ENCODE results near the gene CTSW. TPM values are rescaled to one million over a fixed set of nuclear protein-coding genes. Genes with fewer than 3 reads are reported as not detected.

The CTSW gene
- total RNA-seq, 2 donors from 2014 or later, result 0.99 to 2.7 TPM

Other genes starting within 250 kb of the CTSW start
- gene SIPA1, start 241.7 kb upstream of the CTSW start, total RNA-seq, result 10 to 100 TPM; 31.7 to 33.0 TPM
- gene RELA, start 216.9 kb upstream of the CTSW start, total RNA-seq, result 10 to 100 TPM; 36.1 to 56.2 TPM
- 10 to 100 TPM; 46.6 to 47.3 TPM for gene KAT5, start 167.6 kb upstream of the CTSW start, total RNA-seq
- gene RNASEH2C, start 159.0 kb upstream of the CTSW start, total RNA-seq, result 10 to 100 TPM; 61.1 to 64.7 TPM
- gene AP5B1, start 98.9 kb upstream of the CTSW start, total RNA-seq, result 10 to 100 TPM in 1 of 2 donors, 1 to 10 TPM in 1; 9.2 to 15.0 TPM
- not detected for gene OVOL1, start 92.8 kb upstream of the CTSW start, total RNA-seq
- gene SNX32, start 45.9 kb upstream of the CTSW start, total RNA-seq, result not detected
- gene CFL1, start 21.7 kb upstream of the CTSW start, total RNA-seq, result 100 to 1,000 TPM; 439 to 554 TPM
- 10 to 100 TPM; 36.1 to 37.6 TPM for gene MUS81, start 19.4 kb upstream of the CTSW start, total RNA-seq
- gene EFEMP2, start 7.0 kb upstream of the CTSW start, total RNA-seq, result 100 to 1,000 TPM in 1 of 2 donors, 10 to 100 TPM in 1; 98.0 to 103 TPM
- 10 to 100 TPM; 37.8 to 44.3 TPM for gene FIBP, start 8.6 kb downstream of the CTSW start, total RNA-seq
- gene CCDC85B, start 10.8 kb downstream of the CTSW start, total RNA-seq, result 10 to 100 TPM; 45.8 to 63.5 TPM
- 10 to 100 TPM in 1 of 2 donors, 1 to 10 TPM in 1; 1.3 to 11.1 TPM for gene FOSL1, start 20.6 kb downstream of the CTSW start, total RNA-seq
- gene C11orf68, start 39.2 kb downstream of the CTSW start, total RNA-seq, result 10 to 100 TPM; 29.9 to 31.8 TPM
- 10 to 100 TPM; 80.6 to 86.8 TPM for gene DRAP1, start 39.6 kb downstream of the CTSW start, total RNA-seq
- not detected for gene TSGA10IP, start 65.6 kb downstream of the CTSW start, total RNA-seq
- gene SART1, start 81.9 kb downstream of the CTSW start, total RNA-seq, result 10 to 100 TPM; 31.2 to 31.6 TPM
- gene EIF1AD, start 122.3 kb downstream of the CTSW start, total RNA-seq, result 10 to 100 TPM; 20.7 to 25.1 TPM
- 100 to 1,000 TPM; 186 to 209 TPM for gene BANF1, start 122.7 kb downstream of the CTSW start, total RNA-seq
- gene CST6, start 132.2 kb downstream of the CTSW start, total RNA-seq, result 1 to 10 TPM in 1 of 2 donors, under 1 TPM in 1; 0.91 to 2.6 TPM
- under 1 TPM in 1 of 2 donors, not detected in 1; 0.26 TPM for gene CATSPER1, start 146.6 kb downstream of the CTSW start, total RNA-seq
- 1 to 10 TPM; 7.8 to 9.8 TPM for gene GAL3ST3, start 169.3 kb downstream of the CTSW start, total RNA-seq
- 100 to 1,000 TPM in 1 of 2 donors, 10 to 100 TPM in 1; 78.7 to 101 TPM for gene SF3B2, start 172.5 kb downstream of the CTSW start, total RNA-seq
- 10 to 100 TPM; 51.6 to 74.4 TPM for gene PACS1, start 190.4 kb downstream of the CTSW start, total RNA-seq